ENCODE data around the gene ZNF764. TPM values are rescaled to one million over a fixed set of nuclear protein-coding genes. Genes with fewer than 3 reads are reported as not detected.
"Not testable (repeated sequence)": the region's sequence is repeated elsewhere in the genome, so short reads cannot be mapped to it uniquely, and the experiment has no call there.

ZNF764 gene
- 9.6 TPM for polyA plus RNA-seq (ENCODE audit: insufficient read length)

GRCh38 chr16:30557957-30558788, at the start of gene ZNF764:
Gene ZNF764 (minus strand): TSS chr16:30558374. CDS start chr16:30558182, 192 bp downstream.
- peak; percentile 96 for DNase-seq

GRCh38 chr16:30606004-30606403, 47.8 kb upstream of the ZNF764 start:
- DNase-seq = no peak

- DNase-seq = peak; percentile 21
Observed at GRCh38 chr16:30605158-30605557, 47.0 kb upstream of the ZNF764 start.

DNA sequence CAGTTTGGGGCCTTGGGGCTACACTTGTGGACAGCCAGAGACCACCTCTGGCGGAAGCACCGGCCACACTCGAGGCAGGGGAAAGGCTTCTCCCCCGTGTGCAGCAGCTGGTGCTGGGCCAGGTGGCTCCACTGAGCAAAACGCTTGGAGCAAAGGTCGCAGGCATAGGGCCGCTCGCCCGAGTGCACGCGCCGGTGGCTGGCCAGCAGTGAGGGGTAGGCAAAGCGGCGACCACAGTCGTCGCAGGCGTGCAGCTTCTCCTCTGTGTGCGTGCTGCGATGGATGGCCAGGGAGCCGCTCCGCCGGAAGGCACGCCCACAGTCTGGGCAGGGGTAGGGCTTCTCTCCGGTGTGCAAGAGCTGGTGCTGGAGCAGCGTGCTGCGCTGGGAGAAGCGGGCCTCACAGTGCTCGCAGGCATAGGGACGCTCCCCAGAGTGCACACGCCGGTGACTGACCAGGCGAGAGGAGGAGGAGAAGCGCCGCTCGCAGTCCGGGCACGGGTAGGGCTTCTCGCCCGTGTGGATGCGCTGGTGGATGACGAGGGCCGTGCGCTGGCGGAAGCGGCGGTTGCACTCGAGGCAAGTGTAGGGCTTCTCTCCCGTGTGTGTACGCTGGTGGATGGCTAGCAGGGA, 46.3 kb upstream of the ZNF764 start:
- no peak for DNase-seq

DNA sequence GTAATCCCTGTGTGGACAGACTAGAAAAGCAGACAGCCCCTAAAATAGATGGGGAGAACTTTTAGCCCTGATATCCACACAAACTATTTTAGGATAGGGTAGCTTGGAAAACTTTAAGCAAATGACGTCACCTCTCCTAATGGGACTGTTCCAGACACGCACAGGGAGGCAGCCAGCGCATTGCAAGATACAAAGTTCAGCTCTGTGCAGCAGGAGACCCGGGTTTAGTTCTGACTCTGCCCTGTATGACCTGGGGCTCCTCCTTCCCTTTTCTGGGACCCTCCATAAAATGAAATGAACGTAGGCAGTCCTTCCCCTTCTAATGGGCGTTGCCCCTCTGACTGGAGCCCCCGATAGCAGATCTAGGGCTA, 45.8 kb upstream of the ZNF764 start:
- no peak for DNase-seq

- DNase-seq = peak; percentile 28
Observed at GRCh38 chr16:30602616-30603277, 44.6 kb upstream of the ZNF764 start.

DNA sequence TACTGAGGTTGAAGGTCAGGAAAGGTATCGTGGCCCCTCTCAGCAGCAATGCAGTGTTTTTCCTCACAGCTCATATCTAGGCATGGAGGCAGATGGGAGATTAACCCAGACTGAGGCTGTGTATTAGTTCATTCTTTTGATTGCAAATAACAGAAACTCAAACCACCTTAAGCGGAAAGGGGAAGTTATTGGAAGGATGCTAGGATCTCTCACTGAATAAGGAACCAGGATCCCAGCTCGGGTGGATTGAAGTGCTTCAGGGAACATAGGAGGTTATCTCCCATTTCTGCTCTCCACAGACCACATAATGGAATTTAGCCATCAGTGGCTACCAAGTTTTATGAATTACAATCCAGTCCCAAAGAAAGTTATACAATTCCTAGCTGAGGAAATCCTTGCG, 43.8 kb upstream of the ZNF764 start:
- no peak for DNase-seq

GRCh38 chr16:30600929-30601328, 42.8 kb upstream of the ZNF764 start:
- no peak for DNase-seq

GRCh38 chr16:30600215-30600614, 42.0 kb upstream of the ZNF764 start:
- DNase-seq = no peak

GRCh38 chr16:30592871-30593270, 34.7 kb upstream of the ZNF764 start:
- no peak for DNase-seq

GRCh38 chr16:30590869-30591268, 32.7 kb upstream of the ZNF764 start:
- DNase-seq = not testable (repeated sequence)

- DNase-seq = not testable (repeated sequence)
Observed at GRCh38 chr16:30589582-30589981, 31.4 kb upstream of the ZNF764 start.

GRCh38 chr16:30588651-30589050, 30.5 kb upstream of the ZNF764 start:
- no peak for DNase-seq

DNA sequence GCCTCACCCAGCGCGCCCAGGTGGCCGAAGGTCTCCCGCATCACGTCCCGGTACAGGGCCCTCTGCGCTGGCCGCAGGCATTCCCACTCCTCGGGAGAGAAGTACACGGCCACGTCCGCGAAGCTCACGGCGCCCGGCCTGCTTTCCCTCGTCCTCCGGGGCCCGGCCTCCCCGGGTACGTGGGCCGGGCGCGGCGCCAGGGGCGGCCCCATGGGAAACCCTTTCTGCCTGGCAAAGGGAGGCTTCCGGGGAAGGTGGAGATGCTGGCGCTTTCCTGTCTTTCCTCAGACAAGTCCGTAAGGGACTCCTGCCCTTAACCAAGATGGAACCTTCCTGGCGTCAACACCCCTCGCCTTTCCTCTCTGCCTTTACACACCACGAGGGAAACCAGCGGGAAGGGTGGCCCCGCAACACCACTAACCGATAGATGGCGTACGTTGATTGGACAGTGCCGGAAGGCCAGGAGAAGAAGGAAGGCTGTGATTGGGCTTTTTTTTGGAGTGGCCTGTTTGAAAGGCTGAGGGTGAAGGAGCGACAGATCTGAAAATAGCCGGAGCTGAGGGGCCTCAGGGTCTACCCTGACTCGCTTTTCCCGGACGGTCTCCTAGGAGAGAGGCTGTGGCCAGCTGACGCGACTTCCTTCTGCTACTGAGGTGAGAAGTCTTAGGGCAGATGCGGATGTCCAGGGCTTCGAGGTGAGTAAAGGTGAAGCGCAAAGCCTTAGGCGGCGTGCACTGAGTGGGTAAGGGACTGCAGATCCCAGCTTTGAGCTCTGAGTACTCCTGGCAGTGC, 27.4 kb upstream of the ZNF764 start, which contains the start of gene ZNF785:
ZNF785 (minus strand) TSS at position 298 of the 792 bp plus-strand sequence; CDS start at position 212, 86 bp downstream.
- DNase-seq = peak; percentile 98

DNA sequence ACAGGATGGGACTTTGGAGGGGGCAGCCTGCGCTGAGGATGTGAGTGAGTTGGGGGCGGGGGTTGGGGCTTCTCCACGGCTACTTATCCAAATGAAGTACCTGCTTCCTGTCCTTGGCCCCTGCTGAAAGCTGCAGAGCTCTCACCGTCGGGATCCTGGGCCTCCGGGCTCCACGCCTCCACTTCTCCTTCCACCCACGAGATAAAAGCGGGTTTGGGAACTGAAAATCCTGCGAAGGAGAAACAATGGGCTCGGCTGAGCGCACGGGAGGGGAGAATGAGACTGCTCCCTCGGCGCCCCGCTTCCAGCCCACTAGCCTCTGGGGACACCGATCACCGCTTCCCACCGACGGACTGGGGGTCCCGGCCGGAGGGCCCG, 26.8 kb upstream of the ZNF764 start:
- peak; percentile 29 for DNase-seq

DNA sequence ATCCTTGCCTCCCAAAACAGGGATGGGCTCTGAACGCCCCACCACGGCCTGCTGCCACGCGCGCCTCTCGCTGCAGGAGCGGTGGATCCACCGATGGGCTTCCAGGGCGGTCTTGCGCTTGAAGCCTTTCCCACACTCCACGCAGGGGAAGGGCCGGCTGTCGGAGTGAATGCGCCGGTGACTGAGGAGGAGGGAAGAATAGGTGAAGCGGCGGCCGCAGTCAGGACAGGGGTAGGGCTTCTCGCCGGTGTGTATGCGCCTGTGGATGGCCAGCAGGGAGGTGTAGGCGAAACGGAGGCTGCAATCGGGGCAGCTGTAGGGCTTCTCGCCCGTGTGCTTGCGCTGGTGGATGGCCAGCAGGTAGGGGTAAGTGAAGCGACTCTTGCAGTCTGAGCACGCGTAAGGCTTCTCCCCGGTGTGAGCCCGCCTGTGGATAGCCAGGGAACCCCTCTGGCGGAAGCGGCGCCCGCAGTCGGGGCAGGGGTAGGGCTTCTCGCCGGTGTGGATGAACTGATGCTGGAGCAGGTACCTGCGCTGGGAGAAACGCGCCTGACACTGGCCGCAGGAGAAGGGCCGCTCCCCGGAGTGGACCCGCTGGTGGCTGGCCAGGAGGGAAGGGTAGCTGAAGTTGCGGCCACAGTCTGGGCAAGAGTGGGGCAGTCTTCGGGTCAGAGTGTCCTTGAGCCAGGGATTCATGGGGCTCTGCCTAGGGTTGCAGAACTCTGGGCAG, 24.6 kb upstream of the ZNF764 start:
- no peak for DNase-seq

- DNase-seq = no peak
Observed at GRCh38 chr16:30581457-30581856, 23.3 kb upstream of the ZNF764 start.

GRCh38 chr16:30574678-30575077, 16.5 kb upstream of the ZNF764 start:
- DNase-seq = no peak

DNA sequence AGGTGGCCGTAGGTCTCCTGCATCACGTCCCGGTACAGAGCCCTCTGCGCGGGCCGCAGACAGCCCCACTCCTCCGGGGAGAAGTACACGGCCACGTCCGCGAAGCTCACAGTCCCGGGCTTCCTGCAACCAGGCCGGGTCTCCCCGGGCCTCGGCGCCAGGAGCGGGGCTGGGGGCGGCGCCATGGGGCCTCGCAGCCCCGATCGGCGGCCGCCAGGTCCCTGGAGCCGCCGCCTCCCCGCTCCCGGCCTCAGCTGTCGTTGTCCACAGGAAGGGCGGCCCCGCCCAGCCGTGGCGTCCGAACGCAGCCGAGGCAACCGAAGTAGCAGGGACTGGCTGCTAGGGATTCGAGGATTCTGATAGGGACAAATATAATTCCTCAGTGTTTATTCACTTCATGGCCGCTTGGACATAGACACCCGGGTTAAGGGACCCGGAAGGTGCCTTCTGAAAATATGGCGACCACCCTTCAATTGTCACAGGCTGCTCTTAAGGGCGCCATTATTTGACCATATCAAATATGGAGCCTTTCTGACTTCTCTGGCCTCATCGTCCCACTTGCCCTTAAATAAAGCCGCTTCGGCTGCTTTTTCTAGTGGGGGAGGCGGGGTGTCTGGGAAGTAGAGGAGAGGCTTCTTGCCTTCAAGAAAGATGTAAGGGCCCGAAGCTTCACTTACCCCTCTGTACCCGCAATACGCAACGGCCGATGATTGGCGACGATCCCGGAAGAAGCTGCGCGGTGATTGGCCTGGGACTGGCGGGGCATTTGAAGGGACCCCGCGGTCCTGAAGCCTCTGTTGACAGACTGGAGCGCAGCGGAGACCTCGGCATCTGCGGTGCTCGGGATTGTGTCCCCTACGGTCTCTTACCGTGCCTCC, 13.5 kb upstream of the ZNF764 start, which contains the start of gene ZNF688:
ZNF688 (minus strand) TSS at position 270 of the 878 bp plus-strand sequence; CDS start at position 185, 85 bp downstream.
- DNase-seq = peak; percentile 96

GRCh38 chr16:30570636-30571444, 12.7 kb upstream of the ZNF764 start:
- DNase-seq = peak; percentile 62
